Measurements from ENCODE around the gene SIRT2.
A peak's percentile ranks its signal among the peaks of the same experiment; 100 is the strongest.
"Not testable (repeated sequence)": the region's sequence is repeated elsewhere in the genome, so short reads cannot be mapped to it uniquely, and the experiment has no call there.

Gene SIRT2

DNA sequence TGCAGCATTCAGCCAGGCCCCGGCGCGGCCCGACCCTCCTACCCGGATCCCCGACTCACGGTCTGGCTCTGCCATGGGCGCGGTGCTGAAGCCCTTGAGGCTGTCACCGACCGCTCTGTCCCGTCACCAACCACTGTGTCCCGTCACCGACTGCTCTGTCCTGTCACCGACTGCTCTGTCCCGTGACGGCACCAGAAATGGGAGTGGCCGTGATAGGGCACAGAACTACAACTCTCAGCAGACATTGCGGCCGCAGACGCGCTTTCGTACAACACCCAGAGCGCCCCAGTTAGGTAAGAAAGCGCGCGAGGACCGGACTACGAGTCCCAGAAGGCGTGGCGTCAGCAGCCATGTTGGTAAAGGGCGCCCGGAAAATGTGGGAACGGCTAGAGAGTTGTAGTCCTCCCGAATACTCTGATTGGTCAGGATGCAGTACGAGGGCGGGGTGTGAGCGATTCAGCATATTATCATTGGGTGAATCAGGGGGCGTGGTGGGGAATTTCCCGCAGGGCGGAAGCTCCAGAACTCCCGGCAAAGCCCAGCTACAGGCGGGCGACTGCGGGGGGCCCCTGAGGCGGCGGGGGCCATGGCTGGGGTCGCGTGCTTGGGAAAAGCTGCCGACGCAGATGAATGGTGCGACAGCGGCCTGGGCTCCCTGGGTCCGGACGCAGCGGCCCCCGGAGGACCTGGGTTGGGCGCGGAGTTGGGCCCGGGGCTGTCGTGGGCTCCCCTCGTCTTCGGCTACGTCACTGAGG is at the start of gene SIRT2, which contains the start of gene NFKBIB:
TSS of gene SIRT2 (minus strand) at position 172 of the 755 bp plus-strand sequence. CDS start at position 75, 97 bp downstream.
TSS of gene NFKBIB (plus strand) at position 523 of the 755 bp plus-strand sequence. CDS start at position 587, 64 bp downstream.
- Mint-ChIP-seq H3K27ac (ENCODE audit: low read depth) (peak within 1 kb of the TSS; percentile 100), H3K9me3 (no peaks in the 10 kb centered on the region), H3K27me3 (no peaks in the 10 kb centered on the region), H3K36me3 (ENCODE audit: insufficient read depth) (peaks cover 30% of the 10 kb centered on the region), H3K4me3 (peak within 1 kb of the TSS; percentile 86), H3K4me1 (peaks cover 61% of the 10 kb centered on the region)
- peak; percentile 90 for ATAC-seq (replicated peaks; ENCODE audit: extremely low read depth, poor library complexity, severe bottlenecking)
- peak; percentile 93 to 99 for DNase-seq (ENCODE audit: low spot score in 2 of 2)

DNA sequence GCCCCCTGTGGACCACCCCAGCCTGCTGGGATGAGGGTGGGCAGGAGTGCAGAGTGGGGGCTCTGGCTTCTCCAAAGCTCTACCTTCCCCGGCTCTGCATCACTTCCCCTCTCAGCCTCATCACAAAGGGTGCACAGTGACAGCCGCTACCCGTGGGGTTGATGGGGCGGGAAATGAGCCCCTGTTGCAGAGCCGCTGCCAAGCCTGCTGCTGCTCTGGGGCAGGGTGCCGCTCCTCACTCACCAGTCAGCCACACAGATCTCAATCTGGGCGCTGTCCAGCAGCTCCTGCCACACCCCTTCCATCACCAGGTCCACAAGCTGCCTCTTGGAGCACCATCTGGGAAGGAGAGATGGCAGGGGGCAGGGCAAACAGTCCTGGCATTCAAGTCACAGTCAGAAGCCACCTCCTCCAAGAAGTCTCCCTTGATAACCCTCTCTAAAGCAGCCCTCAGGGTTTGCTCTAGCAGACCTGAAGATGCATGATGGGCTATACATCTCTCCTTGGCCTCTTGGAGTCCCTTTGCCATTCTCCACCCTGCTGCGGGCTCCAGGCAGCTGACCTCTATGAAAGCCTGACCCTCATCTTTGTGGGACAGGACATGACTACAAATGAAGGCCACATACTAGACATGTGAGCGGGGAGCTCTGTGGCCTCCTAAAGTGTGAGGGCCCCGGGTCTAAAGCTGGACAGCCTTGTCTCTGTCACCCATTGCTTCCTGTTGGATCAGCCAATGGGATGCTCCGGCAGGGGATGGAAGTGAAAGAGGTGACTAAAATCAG is 47.0 kb upstream of the SIRT2 start:
- peaks cover 1% of the 10 kb centered on the region for H3K36me3 Mint-ChIP-seq (ENCODE audit: insufficient read depth)
- no peak overlapping the region for H3K4me3 Mint-ChIP-seq
- ATAC-seq (replicated peaks; ENCODE audit: extremely low read depth, poor library complexity, severe bottlenecking): no peak
- peaks cover 11% of the 10 kb centered on the region for H3K4me1 Mint-ChIP-seq
- no peak overlapping the region for H3K27ac Mint-ChIP-seq (ENCODE audit: low read depth)
- no peak for DNase-seq (ENCODE audit: low spot score in 2 of 2)
- no peaks in the 10 kb centered on the region for H3K27me3 Mint-ChIP-seq
- H3K9me3 Mint-ChIP-seq: no peaks in the 10 kb centered on the region

DNA sequence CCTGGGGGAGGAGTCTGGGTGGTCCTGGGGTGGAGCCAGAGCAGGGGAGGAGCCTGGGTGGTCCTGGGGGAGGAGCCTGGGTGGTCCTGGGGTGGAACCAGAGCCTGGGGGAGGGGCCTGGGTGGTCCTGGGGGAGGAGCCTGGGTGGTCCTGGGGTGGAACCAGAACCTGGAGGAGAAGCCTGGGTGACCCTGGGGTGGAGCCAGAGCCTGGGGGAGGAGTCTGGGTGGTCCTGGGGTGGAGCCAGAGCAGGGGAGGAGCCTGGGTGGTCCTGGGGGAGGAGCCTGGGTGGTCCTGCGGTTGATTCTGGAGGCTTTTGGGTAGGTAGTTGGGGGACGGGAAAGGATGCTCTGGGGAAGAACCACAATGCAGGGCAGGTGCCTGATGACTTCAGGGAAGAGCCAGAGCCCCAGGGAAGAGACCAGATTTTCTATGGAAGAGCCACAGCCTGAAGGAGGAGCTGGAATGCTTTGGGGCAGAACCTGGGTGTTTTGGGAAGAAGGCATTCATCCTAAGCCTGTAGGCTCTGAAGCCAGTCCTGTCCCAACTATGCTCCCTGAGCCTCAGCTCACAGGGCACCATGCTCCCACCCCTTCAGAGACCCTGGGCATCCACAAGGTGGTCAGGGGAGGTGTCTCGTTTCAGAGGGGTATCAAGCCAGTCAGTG is 46.3 kb upstream of the SIRT2 start:
- ATAC-seq (replicated peaks; ENCODE audit: extremely low read depth, poor library complexity, severe bottlenecking) (no peak), DNase-seq (ENCODE audit: low spot score in 2 of 2) (no peak)
- Mint-ChIP-seq H3K4me3 (no peak overlapping the region), H3K27me3 (no peaks in the 10 kb centered on the region), H3K27ac (ENCODE audit: low read depth) (no peak overlapping the region), H3K36me3 (ENCODE audit: insufficient read depth) (peaks cover 1% of the 10 kb centered on the region), H3K9me3 (no peaks in the 10 kb centered on the region), H3K4me1 (peaks cover 16% of the 10 kb centered on the region)

DNA sequence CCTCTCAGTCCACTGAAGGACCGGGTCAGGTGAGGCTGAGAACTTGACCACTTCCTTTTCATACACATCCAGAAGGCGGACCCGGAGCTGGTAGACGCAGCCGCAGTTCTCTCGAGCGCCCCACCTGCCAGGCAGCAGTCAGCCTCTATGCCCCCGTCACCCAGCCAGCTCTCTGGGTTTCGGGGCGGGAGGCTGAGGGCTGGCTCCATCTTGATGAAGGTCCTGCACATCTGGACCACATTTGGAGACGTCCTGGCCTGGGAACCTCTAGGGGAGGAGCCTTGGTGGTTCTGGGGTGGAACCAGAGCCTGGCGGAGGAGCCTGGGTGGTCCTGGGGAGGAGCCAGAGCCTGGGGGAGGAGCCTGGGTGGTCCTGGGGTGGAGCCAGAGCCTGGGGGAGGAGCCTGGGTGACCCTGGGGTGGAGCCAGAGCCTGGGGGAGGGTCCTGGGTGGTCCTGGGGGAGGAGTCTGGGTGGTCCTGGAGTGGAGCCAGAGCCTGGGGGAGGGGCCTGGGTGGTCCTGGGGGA is 45.6 kb upstream of the SIRT2 start:
- Mint-ChIP-seq H3K27me3 (no peaks in the 10 kb centered on the region), H3K27ac (ENCODE audit: low read depth) (no peak overlapping the region), H3K36me3 (ENCODE audit: insufficient read depth) (peaks cover 1% of the 10 kb centered on the region), H3K4me1 (peaks cover 17% of the 10 kb centered on the region), H3K9me3 (no peaks in the 10 kb centered on the region), H3K4me3 (no peak overlapping the region)
- DNase-seq (ENCODE audit: low spot score in 2 of 2): no peak
- ATAC-seq (replicated peaks; ENCODE audit: extremely low read depth, poor library complexity, severe bottlenecking): no peak

DNA sequence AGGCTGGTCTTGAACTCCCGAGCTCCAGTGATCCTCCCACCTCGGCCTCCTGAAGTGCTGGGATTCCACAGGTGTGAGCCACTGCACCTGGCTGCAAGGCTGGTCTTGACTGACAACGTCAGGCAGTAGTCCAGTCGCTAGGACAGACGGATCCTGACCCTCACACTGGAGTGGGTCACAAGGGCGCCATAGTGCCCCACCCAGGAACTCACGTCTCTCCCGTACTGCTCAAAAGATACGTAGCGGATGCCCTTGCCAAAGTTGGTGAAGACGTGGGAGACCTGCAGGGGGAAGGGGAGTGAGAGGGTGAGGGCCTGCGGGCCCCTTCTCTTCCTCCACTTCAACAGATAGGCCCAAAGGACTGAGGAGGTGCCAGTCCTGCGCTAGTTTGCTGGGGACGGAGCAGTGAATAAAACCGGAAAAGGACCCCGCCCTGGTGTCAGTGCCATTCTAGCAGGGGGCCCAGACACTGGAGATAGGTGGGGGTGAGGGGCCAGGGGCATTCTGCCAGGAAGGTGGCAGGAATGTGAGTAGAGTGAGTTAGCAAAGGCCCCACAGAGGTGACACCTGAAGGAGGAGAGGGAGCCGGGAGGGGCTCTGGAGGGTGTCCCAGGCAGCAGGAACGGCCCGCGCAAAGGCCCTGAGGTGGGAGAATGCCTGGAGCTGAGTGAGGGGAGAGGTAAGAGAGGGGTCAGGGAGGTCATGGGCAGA is 43.2 kb upstream of the SIRT2 start:
- Mint-ChIP-seq H3K27me3 (no peaks in the 10 kb centered on the region), H3K9me3 (no peaks in the 10 kb centered on the region), H3K4me3 (no peak overlapping the region), H3K4me1 (peaks cover 16% of the 10 kb centered on the region), H3K27ac (ENCODE audit: low read depth) (peak overlapping the region; percentile 58), H3K36me3 (ENCODE audit: insufficient read depth) (peaks cover 1% of the 10 kb centered on the region)
- no peak for DNase-seq (ENCODE audit: low spot score in 2 of 2)
- no peak for ATAC-seq (replicated peaks; ENCODE audit: extremely low read depth, poor library complexity, severe bottlenecking)

DNA sequence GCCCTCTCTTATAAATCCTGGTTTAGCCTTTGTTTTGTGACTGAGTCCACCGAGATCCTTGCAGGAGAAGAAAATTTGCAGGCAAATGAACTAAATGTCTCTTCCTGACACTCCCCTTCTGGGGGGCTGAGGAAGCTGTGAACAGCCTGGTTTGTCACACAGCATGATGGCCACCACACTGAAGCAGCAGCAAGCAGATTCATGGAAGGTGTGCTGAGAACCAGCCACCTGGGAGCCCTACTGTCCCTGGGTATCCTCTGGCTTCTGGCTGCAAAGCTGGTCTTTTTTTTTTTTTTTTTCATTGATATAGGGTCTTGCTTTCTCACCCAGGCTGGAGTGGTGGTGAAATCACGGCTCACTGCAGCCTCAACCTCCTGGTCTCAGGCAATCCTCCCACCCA is 42.6 kb upstream of the SIRT2 start:
- no peak for DNase-seq (ENCODE audit: low spot score in 2 of 2)
- ATAC-seq (replicated peaks; ENCODE audit: extremely low read depth, poor library complexity, severe bottlenecking): no peak
- Mint-ChIP-seq H3K9me3 (no peaks in the 10 kb centered on the region), H3K27me3 (no peaks in the 10 kb centered on the region), H3K4me1 (peaks cover 16% of the 10 kb centered on the region), H3K27ac (ENCODE audit: low read depth) (no peak overlapping the region), H3K36me3 (ENCODE audit: insufficient read depth) (peaks cover 1% of the 10 kb centered on the region), H3K4me3 (no peak overlapping the region)

DNA sequence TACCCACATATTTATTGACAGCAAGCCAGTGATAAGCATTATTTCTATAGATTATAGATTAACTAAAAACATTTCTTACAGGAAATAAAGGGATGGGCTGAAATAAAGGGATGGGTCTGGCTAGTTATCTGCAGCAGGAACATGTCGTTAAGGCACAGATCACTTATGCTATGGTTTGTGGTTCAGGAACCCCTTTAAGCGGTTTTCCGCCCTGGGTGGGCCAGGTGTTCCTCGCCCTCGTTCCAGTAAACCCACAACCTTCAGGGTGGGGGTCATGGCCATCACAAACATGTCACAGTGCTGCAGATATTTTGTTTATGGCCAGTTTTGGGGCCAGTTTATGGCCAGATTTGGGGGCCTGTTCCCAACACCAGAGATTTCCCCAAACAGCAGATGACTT is 42.0 kb upstream of the SIRT2 start:
- not testable (repeated sequence) for ATAC-seq (replicated peaks; ENCODE audit: extremely low read depth, poor library complexity, severe bottlenecking); H3K27ac Mint-ChIP-seq (ENCODE audit: low read depth); H3K27me3 Mint-ChIP-seq; H3K36me3 Mint-ChIP-seq (ENCODE audit: insufficient read depth); H3K9me3 Mint-ChIP-seq; H3K4me3 Mint-ChIP-seq; DNase-seq (ENCODE audit: low spot score in 2 of 2)
- H3K4me1 Mint-ChIP-seq: peaks cover 16% of the 10 kb centered on the region

DNA sequence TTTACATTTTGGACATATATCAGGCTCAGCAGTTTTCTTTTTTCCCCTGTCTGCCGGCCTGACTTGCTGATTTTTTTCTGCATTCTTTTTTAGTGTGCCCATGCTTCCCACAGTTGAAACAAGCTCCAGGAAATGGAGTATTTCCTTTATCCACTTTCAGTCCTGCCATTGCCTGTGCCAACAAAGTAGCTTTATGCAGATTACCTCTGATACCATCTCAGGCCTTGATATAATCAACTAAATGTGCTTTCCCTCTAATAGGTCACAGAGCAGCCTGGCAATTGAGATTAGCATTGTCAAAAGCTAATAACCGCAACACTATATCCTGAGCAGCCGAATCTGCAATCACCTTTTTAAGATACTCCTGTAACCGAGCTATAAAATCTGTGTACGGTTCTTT is 40.5 kb upstream of the SIRT2 start:
- DNase-seq (ENCODE audit: low spot score in 2 of 2): no peak
- H3K27me3 Mint-ChIP-seq: no peaks in the 10 kb centered on the region
- no peak overlapping the region for H3K27ac Mint-ChIP-seq (ENCODE audit: low read depth)
- no peaks in the 10 kb centered on the region for H3K9me3 Mint-ChIP-seq
- H3K36me3 Mint-ChIP-seq (ENCODE audit: insufficient read depth): peaks cover 1% of the 10 kb centered on the region
- no peak for ATAC-seq (replicated peaks; ENCODE audit: extremely low read depth, poor library complexity, severe bottlenecking)
- peaks cover 16% of the 10 kb centered on the region for H3K4me1 Mint-ChIP-seq
- H3K4me3 Mint-ChIP-seq: no peak overlapping the region

DNA sequence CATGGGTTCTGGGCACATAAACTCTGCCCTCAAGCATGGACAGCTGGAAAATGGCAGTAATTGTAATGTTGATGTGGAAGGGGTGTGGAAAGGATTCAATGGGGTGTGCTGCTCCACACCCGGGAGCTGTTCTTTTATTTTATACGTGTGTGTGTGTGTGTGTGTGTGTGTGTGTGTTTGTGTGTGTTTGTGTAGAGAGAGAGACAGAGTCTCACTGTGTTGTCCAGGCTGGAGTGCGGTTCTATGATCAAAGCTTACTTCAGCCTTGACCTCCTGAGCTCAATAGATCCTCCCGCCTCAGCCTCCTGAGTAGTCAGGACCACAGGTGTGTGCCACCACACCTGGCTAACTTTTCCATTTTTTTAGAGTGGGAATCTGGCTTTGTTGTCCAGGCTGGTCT is 34.1 kb upstream of the SIRT2 start:
- DNase-seq (ENCODE audit: low spot score in 2 of 2) (no peak), ATAC-seq (replicated peaks; ENCODE audit: extremely low read depth, poor library complexity, severe bottlenecking) (no peak)
- Mint-ChIP-seq H3K4me1 (peaks cover 37% of the 10 kb centered on the region), H3K27me3 (no peaks in the 10 kb centered on the region), H3K36me3 (ENCODE audit: insufficient read depth) (peaks cover 14% of the 10 kb centered on the region), H3K9me3 (no peaks in the 10 kb centered on the region), H3K27ac (ENCODE audit: low read depth) (no peak overlapping the region), H3K4me3 (peak overlapping the region; percentile 44)

DNA sequence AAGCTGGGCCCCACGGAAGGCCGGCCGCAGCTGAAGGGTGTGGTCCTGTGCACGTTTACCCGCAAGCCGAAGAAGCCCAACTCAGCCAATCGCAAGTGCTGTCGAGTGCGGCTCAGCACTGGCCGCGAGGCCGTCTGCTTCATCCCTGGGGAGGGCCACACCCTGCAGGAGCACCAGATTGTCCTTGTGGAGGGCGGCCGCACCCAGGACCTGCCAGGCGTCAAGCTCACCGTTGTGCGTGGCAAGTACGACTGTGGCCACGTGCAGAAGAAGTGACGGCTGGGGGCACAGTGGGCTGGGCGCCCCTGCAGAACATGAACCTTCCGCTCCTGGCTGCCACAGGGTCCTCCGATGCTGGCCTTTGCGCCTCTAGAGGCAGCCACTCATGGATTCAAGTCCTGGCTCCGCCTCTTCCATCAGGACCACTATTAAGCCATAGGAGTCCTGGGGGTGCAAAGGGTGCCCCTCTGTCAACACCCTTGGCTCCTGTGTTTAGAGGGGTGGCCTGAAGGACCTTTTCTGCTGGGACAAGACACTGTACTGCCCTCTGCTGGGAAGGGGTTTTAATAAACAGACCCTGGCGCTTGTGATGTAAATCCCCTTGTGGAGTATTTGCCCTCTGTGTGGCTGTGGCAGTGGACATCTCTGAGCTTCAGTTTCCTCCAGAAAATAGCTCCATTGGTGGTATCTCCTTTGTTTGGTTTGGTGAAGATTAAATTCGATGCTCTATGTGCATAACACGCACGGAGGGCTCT is 33.2 kb upstream of the SIRT2 start:
- ATAC-seq (replicated peaks; ENCODE audit: extremely low read depth, poor library complexity, severe bottlenecking) (no peak), DNase-seq (ENCODE audit: low spot score in 2 of 2) (peak in 1 of 2 donors; percentile 33)
- Mint-ChIP-seq H3K27me3 (no peaks in the 10 kb centered on the region), H3K36me3 (ENCODE audit: insufficient read depth) (peaks cover 16% of the 10 kb centered on the region), H3K9me3 (no peaks in the 10 kb centered on the region), H3K4me3 (peak overlapping the region; percentile 44), H3K4me1 (peaks cover 46% of the 10 kb centered on the region), H3K27ac (ENCODE audit: low read depth) (no peak overlapping the region)

DNA sequence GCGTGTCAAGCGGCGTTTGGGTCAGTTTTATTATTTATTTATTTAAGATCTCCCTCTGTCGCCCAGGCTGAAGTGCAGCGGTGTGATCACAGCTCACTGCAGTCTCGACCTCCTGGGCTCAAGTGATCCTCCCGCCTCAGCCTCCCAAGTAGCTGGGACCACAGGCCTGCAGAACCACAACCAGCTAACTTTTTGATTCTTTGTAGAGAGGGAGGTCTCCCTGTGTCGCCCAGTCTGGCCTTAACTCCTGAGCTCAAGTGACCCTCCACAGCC is 32.0 kb upstream of the SIRT2 start:
- ATAC-seq (replicated peaks; ENCODE audit: extremely low read depth, poor library complexity, severe bottlenecking): no peak
- DNase-seq (ENCODE audit: low spot score in 2 of 2): no peak
- peaks cover 49% of the 10 kb centered on the region for H3K4me1 Mint-ChIP-seq
- no peaks in the 10 kb centered on the region for H3K27me3 Mint-ChIP-seq
- peaks cover 16% of the 10 kb centered on the region for H3K36me3 Mint-ChIP-seq (ENCODE audit: insufficient read depth)
- H3K4me3 Mint-ChIP-seq: peak overlapping the region; percentile 94
- H3K27ac Mint-ChIP-seq (ENCODE audit: low read depth): peak overlapping the region; percentile 98
- no peaks in the 10 kb centered on the region for H3K9me3 Mint-ChIP-seq
